HepG2 (cell line): Measurements from ENCODE around the gene AFDN. TPM values are rescaled to one million over a fixed set of nuclear protein-coding genes. Genes with fewer than 3 reads are reported as not detected.

ENCODE experiments used
- EHMT2 ChIP-seq: fragments of 200-600 bp; sonication (generic); IDR thresholded peaks from 2 replicates; pipeline ENCODE4 v1.7.0; 2017; ENCODE audit warnings: antibody characterized with exemption, low read depth, low read length, borderline replicate concordance
- ETS1 ChIP-seq: sonication (generic); formaldehyde crosslinking; IDR thresholded peaks from 2 replicates; pipeline ENCODE4 v1.4.0; 2020; ENCODE audit warnings: missing genetic modification reagents
- GPN1 ChIP-seq: sonication (generic); formaldehyde crosslinking; IDR thresholded peaks from 2 replicates; pipeline ENCODE4 v1.5.1; 2020; ENCODE audit warnings: missing genetic modification reagents, borderline replicate concordance
- HNF4G ChIP-seq, 2 experiments: sonication (generic) in 1 of 2; formaldehyde crosslinking in 1 of 2; IDR thresholded peaks; 2 replicates each; pipeline versions ENCODE4 v1.4.0 to v1.6.1; 2011 to 2020; ENCODE audit warnings: borderline replicate concordance in 2 of 2, low read depth in 2 of 2, mild to moderate bottlenecking in 2 of 2, low read length in 1 of 2, missing genetic modification reagents in 1 of 2, moderate library complexity in 1 of 2
- KAT2B ChIP-seq: fragments of 150-350 bp; IDR thresholded peaks from 2 replicates; pipeline ENCODE4 v1.6.1; 2014; ENCODE audit warnings: low read depth, low read length, borderline replicate concordance
- MYC ChIP-seq: sonication (generic); formaldehyde crosslinking; IDR thresholded peaks from 2 replicates; pipeline ENCODE4 v1.9.0; 2021; ENCODE audit warnings: missing genetic modification reagents, borderline replicate concordance
- MYNN ChIP-seq: sonication (generic); formaldehyde crosslinking; IDR thresholded peaks from 2 replicates; pipeline ENCODE4 v1.4.0; 2020; ENCODE audit warnings: mild to moderate bottlenecking, low read depth, missing genetic modification reagents
- PAWR ChIP-seq: sonication (generic); formaldehyde crosslinking; IDR thresholded peaks from 2 replicates; pipeline ENCODE4 v1.4.0; 2020; ENCODE audit warnings: missing genetic modification reagents, mild to moderate bottlenecking, borderline replicate concordance
- SNAPC5 ChIP-seq: sonication (generic); formaldehyde crosslinking; IDR thresholded peaks from 2 replicates; pipeline ENCODE4 v1.8.1; 2023; ENCODE audit warnings: mild to moderate bottlenecking, missing genetic modification reagents, borderline replicate concordance
- SOX13 ChIP-seq, 3 experiments: fragments of 450-650 bp in 1 of 3; sonication (generic) in 1 of 3; formaldehyde crosslinking in 1 of 3; IDR thresholded peaks in 2 of 3; conservative IDR thresholded peaks in 1 of 3; 2 replicates each; pipeline versions ENCODE4 v1.5.0 to v1.6.1; 2016 to 2020; ENCODE audit warnings: antibody characterized with exemption in 1 of 3, mild to moderate bottlenecking in 1 of 3, missing compliant biosample characterization in 1 of 3, missing genetic modification reagents in 1 of 3, moderate library complexity in 1 of 3
- TAF15 ChIP-seq: fragments of 200-400 bp; formaldehyde crosslinking; IDR thresholded peaks from one replicate; pipeline ENCODE4 v1.6.1; 2018; ENCODE audit warnings: mild to moderate bottlenecking, low read depth, low read length; ENCODE audit not compliant: poor library complexity, severe bottlenecking
- THRA ChIP-seq: sonication (generic); formaldehyde crosslinking; IDR thresholded peaks from 2 replicates; pipeline ENCODE4 v1.4.0; 2020; ENCODE audit warnings: missing genetic modification reagents, borderline replicate concordance
- ZHX1 ChIP-seq: sonication (generic); formaldehyde crosslinking; IDR thresholded peaks from 2 replicates; pipeline ENCODE4 v1.8.1; 2022; ENCODE audit warnings: low read depth, mild to moderate bottlenecking, missing genetic modification reagents
- ZKSCAN1 ChIP-seq: fragments of 150-350 bp; IDR thresholded peaks from 2 replicates; pipeline ENCODE4 v1.6.1; 2014; ENCODE audit warnings: low read length
- ZNF281 ChIP-seq: sonication (generic); formaldehyde crosslinking; IDR thresholded peaks from 2 replicates; pipeline ENCODE4 v1.4.0; 2020; ENCODE audit warnings: missing genetic modification reagents, borderline replicate concordance
- ZNF496 ChIP-seq: sonication (generic); formaldehyde crosslinking; IDR thresholded peaks from 2 replicates; pipeline ENCODE4 v1.8.1; 2023; ENCODE audit warnings: mild to moderate bottlenecking, moderate library complexity, missing genetic modification reagents; ENCODE audit not compliant: insufficient replicate concordance
- ZNF543 ChIP-seq: sonication (generic); formaldehyde crosslinking; IDR thresholded peaks from 2 replicates; pipeline ENCODE4 v1.4.0; 2020; ENCODE audit warnings: mild to moderate bottlenecking, missing genetic modification reagents
- ZNF670 ChIP-seq: sonication (generic); formaldehyde crosslinking; IDR thresholded peaks from 2 replicates; pipeline ENCODE4 v1.8.0; 2022; ENCODE audit warnings: mild to moderate bottlenecking, missing genetic modification reagents, borderline replicate concordance
- polyA plus RNA-seq, 8 experiments: library from polyadenylated mRNA; depleted of rRNA in 3 of 8; stranded (reverse) in 7 of 8; unstranded in 1 of 8; fragments of >200 nt; fragmentation: Illumina TruSeq in 4 of 8; extraction: Trizol in 4 of 8; gene quantifications; 2 replicates each; pipeline versions ENCODE4 v1.2.1 to v1.2.3, GENCODE V29; 2011 to 2016; ENCODE audit warnings: low read depth in 4 of 8, missing spikeins in 1 of 8, mixed read lengths in 1 of 8; ENCODE audit not compliant: insufficient read depth in 1 of 8
- total RNA-seq, 5 experiments: library from RNA; depleted of rRNA; stranded (reverse); fragments of >200 nt; fragmentation: Illumina TruSeq; extraction: Trizol; gene quantifications; 2 replicates each; pipeline ENCODE4 v1.2.3, GENCODE V29; 2016; ENCODE audit warnings: low read depth in 1 of 5

The AFDN gene
- total and polyA plus RNA-seq, 2 of the 13 experiments (the other 11 are each of a cell fraction or from before 2014, with no cell fraction given): 136 to 151 TPM

- TF ChIP-seq ZNF281 (peak; percentile 19; the same call in 1 of the 2 replicates), THRA (peak; percentile 42; the same call in 1 of the 2 replicates), ZNF670 (CRISPR knock-in tag) (peak; percentile 86), SNAPC5 (CRISPR knock-in tag) (no peak), KAT2B (no peak), ZNF496 (CRISPR knock-in tag) (no peak), TAF15 (peak; percentile 71), SOX13 (IDR thresholded peaks at IDR 0.05) (no peak), SOX13 (CRISPR knock-in tag; conservative IDR thresholded peaks at IDR 0.05 in 1 of 2, IDR thresholded peaks at IDR 0.05 in 1 of 2) (peak in 1 of 2 experiments; percentile 27; a peak in 1 of 4 replicates), EHMT2 (no peak), ZKSCAN1 (no peak), ZNF543 (CRISPR knock-in tag) (peak; percentile 85), HNF4G (IDR thresholded peaks at IDR 0.05; ENCODE audit: borderline replicate concordance, low read depth, low read length) (peak; percentile 29; the same call in 1 of the 2 replicates), HNF4G (CRISPR knock-in tag; IDR thresholded peaks at IDR 0.05; ENCODE audit: borderline replicate concordance, low read depth) (peak; percentile 74; the same call in 1 of the 2 replicates), GPN1 (no peak), ETS1 (CRISPR knock-in tag) (no peak), MYC (CRISPR knock-in tag) (peak; percentile 64; the same call in 1 of the 2 replicates), ZHX1 (CRISPR knock-in tag) (0 out of 2 replicates have a peak, but pooled peaks have one; percentile 23), MYNN (CRISPR knock-in tag) (0 out of 2 replicates have a peak, but pooled peaks have one; percentile 44), PAWR (peak; percentile 79; the same call in 1 of the 2 replicates)
Observed at GRCh38 chr6:167826230-167826895, 348 bp upstream of the AFDN start (continued).
